HEK293T (cell line): ENCODE measurements around the gene MYO1B.

Experiments
- ARNT ChIP-seq: fragments of 450-650 bp; IDR thresholded peaks from 2 replicates; pipeline ENCODE4 v1.6.1; 2017; ENCODE audit warnings: mild to moderate bottlenecking
- BHLHE40 ChIP-seq: fragments of 450-650 bp; IDR thresholded peaks from 2 replicates; pipeline ENCODE4 v1.6.1; 2016; ENCODE audit warnings: mild to moderate bottlenecking, moderate library complexity, borderline replicate concordance
- CTBP1 ChIP-seq: fragments of 450-650 bp; IDR thresholded peaks from 2 replicates; pipeline ENCODE4 v1.6.1; 2016; ENCODE audit warnings: borderline replicate concordance
- ELF4 ChIP-seq: fragments of 450-650 bp; IDR thresholded peaks from 2 replicates; pipeline ENCODE4 v1.6.1; 2017; ENCODE audit warnings: antibody characterized with exemption
- FOXA1 ChIP-seq: fragments of 450-650 bp; IDR thresholded peaks from 2 replicates; pipeline ENCODE4 v1.6.1; 2016; ENCODE audit warnings: mild to moderate bottlenecking
- FOXK2 ChIP-seq: fragments of 450-650 bp; IDR thresholded peaks from 2 replicates; pipeline ENCODE4 v1.6.1; 2016; ENCODE audit warnings: mild to moderate bottlenecking
- HDGF ChIP-seq: fragments of 450-650 bp; IDR thresholded peaks from 2 replicates; pipeline ENCODE4 v1.6.1; 2017; ENCODE audit warnings: antibody characterized with exemption, borderline replicate concordance
- LEF1 ChIP-seq: fragments of 450-650 bp; IDR thresholded peaks from 2 replicates; pipeline ENCODE4 v1.6.1; 2017; ENCODE audit warnings: mild to moderate bottlenecking, borderline replicate concordance
- NFRKB ChIP-seq: fragments of 450-650 bp; IDR thresholded peaks from 2 replicates; pipeline ENCODE4 v1.6.1; 2016; ENCODE audit warnings: mild to moderate bottlenecking, moderate library complexity
- PKNOX1 ChIP-seq: fragments of 450-650 bp; IDR thresholded peaks from 2 replicates; pipeline ENCODE4 v1.6.1; 2016
- SP1 ChIP-seq: fragments of 450-650 bp; IDR thresholded peaks from 2 replicates; pipeline ENCODE4 v1.6.1; 2017
- SUZ12 ChIP-seq: fragments of 450-650 bp; IDR thresholded peaks from 2 replicates; pipeline ENCODE4 v1.6.1; 2016; ENCODE audit warnings: mild to moderate bottlenecking
- TARDBP ChIP-seq: fragments of 450-650 bp; IDR thresholded peaks from 2 replicates; pipeline ENCODE4 v1.6.1; 2016
- ZNF384 ChIP-seq: fragments of 450-650 bp; IDR thresholded peaks from 2 replicates; pipeline ENCODE4 v1.6.1; 2016

GRCh38 chr2:191308026-191308425, 62.8 kb downstream of the MYO1B start:
- TF ChIP-seq BHLHE40 (no peak), SUZ12 (no peak), SP1 (no peak), NFRKB (no peak), FOXK2 (no peak), LEF1 (no peak), ZNF384 (no peak), CTBP1 (no peak), TARDBP (no peak), ARNT (no peak), ELF4 (no peak), PKNOX1 (no peak), FOXA1 (no peak), HDGF (no peak)
